NCI-H1930 (cell line): ENCODE data around the gene ELP1.
"Not testable (repeated sequence)": the region's sequence is repeated elsewhere in the genome, so short reads cannot be mapped to it uniquely, and the experiment has no call there.

Experiments
- DNase-seq, 2 experiments: peaks; one replicate each; lab custom pipeline; 2025; lab: John Stamatoyannopoulos, UW

The ELP1 gene

DNA sequence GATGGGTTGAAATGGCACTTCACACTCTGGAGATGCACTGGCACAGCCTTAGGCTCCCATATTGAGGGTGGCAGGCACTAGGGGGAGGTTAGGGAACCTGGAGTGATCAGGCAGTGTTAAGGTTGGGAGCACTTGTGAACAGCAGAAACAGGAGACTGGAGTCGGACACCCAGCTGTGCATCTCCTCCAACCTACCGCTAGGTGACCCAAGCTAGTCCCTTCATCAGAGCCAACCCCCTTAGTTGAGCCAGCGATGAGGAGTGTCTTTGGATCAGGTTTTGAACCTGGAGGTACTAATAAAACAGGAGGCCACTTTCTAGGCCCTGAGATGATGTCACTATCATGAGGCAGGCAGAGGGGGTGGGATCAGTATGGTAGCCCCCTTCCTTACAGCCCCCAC is 79.8 kb downstream of the ELP1 start:
- DNase-seq: no peak

DNA sequence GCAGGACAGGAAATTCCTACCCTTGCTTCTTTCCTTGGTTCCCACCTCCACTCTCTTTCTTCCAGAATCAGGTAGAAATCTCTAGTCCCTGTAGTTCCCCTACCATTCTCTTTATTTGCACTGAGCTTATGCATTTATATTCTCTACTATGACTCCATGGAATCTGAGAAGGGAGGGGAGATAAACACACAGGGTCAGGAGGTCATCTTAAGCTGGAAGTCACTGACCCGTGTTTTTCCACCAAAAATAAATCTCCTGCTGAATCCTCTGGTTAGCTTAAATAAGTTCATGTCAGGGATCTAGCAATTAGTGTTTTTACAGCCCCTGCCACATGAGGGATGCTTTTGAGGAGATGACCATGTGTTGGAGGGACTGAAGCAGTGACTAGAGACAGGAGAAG is 81.8 kb downstream of the ELP1 start:
- DNase-seq: no peak

DNA sequence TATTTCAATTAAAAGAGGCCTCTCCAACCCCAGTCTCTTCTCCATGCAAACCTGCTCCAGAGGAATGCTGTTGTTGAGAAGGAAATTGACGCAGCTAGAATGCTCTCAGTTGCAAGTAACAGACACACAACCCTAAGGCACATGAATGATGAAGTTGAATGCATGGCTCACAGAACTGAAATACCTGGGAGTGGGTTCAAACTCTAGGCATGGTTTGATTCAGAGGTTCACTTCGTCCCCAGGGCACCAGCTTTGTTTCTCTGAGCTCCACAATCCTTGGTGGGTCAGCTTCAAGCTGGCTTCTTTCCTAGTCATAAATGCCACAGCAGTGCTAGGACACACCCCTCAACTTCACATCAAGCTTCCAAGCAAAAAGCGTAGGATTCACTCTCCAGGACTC is 82.8 kb downstream of the ELP1 start:
- no peak for DNase-seq

DNA sequence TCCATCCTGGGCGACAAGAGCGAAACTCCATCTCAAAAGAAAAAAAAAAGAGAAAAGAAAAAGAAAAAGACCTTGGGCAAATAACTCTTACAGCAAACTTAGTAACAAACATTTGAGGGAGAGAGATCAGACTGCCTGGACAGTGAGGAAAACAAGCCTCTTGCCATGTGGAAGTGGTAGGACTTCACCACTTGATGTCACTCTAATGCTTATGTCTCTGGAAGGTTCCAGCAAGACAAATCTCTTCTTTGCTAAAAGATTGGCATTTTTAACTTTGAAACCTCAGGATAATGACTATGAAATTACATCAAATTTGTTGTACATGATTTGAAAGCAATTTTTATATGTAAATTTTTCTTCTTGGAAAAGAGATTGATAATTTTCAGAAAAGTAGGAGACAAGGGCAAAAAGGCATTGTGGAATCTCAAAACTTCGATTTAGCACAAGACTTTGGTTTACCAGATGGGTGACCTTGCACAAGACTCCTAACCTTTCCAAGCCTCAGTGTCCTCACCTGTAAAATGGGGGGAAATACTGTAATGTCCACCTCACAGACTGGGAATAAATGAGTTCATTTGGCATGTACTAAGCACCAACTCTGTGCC is 83.5 kb downstream of the ELP1 start:
- no peak for DNase-seq

DNA sequence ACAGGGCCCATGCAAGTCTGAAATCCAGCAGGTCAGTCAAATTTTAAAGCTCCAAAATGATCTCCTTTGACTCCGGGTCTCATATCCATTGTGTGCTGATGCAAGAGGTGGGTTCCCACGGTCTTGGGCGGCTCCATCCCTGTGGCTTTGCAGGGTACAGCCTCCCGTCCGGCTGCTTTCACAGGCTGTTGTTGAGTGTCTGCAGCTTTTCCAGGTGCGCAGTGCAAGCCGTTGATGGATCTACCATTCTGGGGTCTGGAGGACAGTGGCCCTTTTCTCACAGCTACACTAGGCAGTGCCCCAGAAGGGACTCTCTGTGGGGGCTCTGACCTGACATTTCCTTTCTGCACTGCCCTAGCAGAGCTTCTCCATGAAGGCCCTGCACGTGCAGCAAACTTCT is 85.6 kb downstream of the ELP1 start:
- not testable (repeated sequence) for DNase-seq

DNA sequence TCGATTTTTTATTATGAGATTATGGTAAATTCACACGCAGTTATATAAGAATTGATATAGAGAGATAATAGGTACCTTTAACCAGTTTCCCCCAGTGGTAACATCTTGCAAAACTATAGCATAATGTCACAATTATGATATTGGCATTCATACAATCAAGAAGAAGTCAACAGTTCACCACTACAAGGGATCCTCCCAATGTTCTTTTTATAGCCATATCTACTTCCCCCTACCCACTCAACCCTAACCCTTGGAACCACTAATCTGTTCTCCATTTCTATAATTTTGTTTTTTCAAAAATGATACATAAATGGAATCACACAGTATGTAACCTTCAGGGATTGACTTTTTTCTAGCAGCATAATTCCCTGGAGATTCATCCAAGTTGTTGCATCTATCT is 88.0 kb downstream of the ELP1 start:
- no peak for DNase-seq

DNA sequence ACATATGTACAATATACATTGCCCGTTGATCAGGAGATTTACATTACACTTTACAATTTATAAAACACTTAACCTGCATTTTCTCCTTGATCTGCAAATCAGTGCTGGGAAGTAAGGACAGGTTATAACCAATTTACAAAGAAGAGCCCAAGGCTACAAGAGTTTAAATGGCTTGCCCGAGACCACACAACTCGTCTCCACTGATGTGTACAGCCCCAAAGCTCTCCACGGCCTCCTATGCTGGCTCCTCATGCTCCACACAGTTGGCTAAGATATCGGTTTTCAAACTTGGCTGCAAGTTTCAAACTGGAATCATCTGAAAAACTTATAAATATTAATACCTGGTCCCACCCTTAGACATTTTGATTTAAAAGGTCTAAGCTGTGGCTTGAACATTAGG is 88.4 kb downstream of the ELP1 start:
- no peak for DNase-seq

DNA sequence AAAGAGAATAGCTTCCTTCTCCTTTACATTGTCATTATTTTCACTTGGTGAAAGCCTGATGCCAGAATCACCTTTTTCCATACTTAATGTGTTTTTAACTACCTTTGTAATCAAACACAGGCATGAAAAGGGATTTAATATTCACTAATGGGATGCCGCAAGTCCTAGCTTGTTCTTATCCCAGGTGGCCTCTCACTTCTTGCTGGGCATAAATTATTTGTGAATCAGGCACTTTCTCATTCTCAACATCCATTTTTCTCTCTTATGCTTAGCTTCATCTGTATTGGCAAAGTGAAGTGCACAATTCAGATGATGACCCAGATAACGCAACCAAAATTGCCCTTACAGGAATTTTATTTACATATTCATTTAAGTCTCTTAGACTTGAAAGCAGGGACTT is 89.1 kb downstream of the ELP1 start:
- DNase-seq: peak; percentile 88 to 92

DNA sequence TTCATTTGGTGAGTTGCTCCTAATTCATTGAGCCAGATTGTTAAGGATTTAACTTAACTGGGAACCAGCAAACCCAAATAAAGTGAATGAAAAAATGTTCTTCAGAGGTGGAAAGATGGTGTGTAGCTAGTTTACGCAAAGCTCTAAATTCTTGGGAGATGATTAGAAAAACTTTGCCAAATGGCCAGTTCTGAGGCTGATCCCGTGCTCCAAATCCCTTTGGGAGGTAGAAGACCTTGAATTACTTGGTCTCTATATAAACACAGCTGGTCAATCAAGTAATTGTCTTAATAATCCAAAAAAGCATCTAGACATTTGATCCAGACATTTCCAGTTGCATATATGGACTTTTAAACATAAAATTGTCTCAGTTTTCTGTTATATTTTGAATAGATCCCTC is 89.5 kb downstream of the ELP1 start:
- peak; percentile 73 to 87 for DNase-seq

DNA sequence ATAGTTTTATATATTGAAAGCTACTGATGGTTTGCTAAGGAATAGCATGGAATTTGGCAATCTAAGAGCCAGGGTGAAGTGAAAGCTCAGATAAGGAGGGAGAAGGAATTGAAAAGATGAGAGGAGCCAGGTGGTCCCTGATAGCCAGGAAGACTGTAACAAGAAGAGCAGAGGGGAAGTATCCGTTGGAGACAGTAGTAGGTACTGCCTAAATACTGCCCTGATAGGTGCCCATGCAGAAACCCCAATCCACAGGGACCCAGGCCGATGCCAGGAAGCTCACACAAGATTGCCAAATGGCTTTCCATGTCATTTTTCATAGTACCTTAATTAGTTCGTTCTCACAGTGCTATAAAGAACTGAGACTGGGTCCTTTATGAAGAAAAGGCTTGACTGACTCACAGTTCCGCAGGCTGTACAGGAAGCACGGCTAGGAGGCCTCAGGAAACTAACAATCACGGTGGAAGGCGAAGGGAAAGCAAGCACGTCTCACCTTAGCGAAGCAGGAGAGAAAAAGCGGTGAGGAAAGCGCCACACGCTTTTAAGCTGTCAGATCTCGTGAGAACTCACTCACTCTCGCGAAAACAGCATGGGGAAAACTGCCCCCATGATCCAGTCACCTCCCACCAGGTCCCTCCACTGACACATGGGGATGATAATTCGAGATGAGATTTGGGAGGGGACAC is 91.2 kb downstream of the ELP1 start:
- DNase-seq: no peak

DNA sequence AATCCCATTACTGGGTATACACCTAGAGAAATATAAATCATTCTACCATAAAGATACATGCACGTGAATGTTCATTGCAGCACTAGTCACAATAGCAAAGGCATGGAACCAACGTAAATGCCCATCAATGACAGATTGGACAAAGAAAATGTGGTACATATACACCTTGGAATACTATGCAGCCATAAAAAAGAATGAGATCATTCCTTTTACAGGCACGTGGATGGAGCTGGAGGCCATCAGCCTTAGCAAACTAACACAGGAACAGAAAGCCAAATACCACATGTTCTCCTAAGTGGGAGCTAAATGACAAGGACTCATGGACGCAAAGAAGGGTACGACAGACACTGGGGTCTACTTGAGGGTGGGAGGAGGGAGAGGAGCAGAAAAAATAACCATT is 94.4 kb downstream of the ELP1 start:
- DNase-seq: not testable (repeated sequence)

DNA sequence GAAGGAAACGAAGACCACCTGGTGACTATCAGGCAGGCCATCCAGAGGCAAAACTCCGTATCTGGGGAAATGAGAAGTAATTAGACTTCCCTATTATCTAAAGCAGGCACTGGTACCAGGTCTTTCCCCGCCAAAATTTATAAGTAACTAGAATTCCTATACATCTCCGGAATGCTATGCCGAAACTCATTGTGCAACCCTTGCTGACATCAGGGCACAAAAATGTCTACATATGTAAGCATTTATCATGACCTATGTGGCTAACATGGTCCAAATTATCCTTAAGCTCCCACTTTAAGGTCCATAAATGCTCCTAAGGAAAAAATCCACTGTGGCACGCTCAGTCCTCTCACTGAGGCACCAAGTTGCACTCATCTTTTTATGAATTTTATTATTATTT is 95.9 kb downstream of the ELP1 start:
- no peak for DNase-seq

DNA sequence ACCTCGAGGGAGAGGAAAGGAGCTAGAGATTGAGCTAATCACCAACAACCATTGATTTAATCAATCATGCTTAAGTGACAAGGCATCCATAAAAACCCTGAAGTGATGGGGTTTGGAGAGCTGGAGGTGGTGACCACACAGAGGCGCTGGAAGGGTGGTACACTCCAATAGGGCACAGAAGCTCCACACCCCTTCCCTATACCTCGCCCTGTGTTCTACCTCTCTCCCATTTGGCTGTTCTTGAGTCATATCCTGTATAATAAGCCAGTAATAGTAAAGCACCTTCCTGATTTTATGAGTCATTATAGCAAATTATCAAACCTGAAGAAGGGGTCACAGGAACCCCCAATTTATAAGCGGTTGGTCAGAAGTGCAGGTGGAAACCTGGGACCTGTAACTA is 96.4 kb downstream of the ELP1 start:
- DNase-seq: no peak

DNA sequence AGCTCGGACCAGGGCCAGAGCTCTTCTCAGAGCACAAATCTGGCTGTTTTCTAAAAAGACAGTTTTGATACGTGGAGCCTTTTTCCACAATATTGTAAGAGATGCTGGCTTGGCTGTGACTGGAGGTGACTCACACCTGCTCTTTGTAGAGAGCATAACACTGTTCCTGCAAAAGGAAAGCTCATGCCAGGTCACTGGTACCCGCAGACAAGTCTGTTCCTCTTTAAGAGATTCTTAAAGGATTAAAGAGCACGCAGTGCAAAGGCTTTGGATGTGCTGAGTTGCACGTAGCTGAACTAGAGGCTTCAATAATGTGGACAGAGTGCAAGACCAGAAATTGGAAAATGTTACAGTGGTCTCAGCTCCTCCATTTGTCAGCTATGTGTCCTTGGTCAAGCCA is 97.1 kb downstream of the ELP1 start:
- DNase-seq: no peak

DNA sequence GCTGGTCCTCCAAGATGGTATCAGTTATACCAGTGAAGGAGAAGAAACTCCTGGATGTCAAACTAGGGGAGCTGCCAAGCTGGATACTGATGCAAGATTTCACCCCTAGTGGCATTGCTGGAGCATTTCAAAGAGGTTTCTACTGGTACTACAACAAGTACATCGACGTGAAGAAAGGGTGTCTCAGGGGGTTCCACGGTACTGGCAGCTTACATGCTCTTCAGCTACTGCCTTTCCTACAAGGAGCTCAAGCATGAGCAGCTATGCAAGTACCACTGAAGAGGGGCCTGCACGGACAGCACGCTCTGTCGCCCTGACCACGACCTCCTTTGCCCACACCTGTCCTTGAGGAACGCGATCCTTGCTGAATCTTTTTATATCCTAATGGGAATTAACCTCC is 97.6 kb downstream of the ELP1 start:
- no peak for DNase-seq

DNA sequence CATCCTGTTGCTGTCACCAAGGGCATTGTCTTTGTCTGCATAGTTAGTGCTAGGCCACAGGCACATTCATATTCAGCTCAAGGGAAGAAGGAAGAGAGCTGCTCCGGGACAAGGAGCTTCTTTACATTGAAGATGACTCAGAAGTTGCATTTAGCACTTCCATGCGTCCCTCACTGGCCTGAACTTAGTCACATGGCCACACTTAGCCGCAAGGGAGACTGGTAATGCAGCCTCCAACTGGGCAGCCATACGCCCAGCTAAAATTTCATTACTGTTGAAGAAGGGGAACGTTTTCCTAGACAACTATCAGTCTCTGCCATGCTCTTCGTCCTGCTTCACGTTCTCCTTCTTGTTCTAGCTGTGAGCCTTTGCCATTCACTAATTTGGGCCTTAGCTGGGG is 98.1 kb downstream of the ELP1 start:
- no peak for DNase-seq

DNA sequence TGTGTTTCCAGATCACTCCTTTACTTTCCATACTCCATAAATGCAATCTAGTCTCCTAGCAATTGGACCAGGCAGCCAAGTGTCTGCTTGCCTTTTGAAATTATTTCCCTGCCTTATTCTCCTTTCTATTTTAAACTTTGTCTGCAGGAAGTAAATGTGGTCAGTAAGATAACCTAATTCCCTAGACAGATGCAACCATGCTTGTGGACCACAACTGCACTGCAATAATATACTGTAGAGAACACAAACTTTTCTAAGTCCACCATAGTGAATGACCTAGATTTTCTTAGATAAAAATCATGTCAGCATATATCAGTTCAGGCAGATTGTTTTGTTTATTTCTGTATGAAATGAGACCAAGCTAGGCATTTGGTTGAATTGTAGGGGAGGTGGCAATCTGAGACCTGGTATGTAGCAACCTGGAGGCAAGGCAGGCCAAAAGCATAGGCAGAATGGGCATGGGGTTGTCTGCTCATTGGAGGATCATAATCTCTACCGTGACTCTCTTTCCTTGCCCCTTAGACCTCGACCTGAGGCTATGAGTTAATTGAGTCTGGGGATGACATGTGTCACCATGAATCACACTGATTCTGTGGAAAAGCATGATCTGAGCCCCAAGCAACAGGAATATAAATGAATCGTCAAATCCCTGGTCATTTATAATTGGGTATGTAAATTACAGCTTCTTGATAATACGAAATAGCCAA is 98.8 kb downstream of the ELP1 start:
- no peak for DNase-seq

DNA sequence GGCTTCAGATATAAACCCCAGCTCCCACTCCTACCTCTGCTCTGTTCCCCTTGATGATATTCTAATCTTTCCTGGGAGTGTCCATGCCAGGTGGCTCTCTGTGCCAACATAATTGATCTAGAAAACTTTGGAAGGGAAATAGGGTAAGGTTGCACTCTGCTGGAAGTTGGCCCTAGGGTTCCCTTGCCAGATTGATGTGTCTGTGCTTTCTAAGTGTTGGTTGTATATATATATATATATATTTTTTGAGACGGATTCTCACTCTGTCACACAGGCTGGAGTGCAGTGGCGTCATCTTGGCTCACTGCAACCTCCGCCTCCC is 101.8 kb downstream of the ELP1 start:
- DNase-seq: no peak

DNA sequence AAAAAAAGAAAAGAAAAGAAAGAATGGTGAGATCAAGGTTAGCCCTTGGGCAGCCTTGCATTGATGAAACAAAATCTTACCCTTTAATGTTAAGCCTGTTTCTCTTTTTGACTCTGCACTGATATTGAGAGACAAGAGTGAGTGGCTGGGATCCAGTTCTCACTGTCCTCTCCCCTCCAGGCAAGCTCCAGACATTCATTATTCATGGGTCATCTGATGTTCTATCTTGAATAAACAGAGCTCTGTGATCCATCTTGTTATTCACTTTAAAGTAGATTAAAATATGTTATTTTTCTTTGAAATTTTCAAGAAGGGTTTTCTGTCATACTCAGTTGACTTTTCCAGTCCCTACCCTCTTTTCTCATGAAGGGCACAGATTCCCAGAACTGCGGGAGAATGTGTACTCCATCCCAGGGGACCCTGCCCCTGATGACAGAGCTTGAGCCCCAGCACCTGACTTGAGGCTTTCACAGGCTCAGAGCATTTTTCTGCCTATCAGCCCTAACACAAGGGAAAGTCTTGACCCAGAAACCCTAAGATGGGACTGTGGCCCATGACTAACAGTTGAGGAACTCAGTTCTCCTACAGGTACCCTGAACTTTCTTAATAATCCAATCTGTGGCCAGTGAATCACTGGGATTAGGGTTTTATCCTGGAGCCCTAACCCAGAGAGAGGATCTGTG is 102.3 kb downstream of the ELP1 start:
- no peak for DNase-seq

DNA sequence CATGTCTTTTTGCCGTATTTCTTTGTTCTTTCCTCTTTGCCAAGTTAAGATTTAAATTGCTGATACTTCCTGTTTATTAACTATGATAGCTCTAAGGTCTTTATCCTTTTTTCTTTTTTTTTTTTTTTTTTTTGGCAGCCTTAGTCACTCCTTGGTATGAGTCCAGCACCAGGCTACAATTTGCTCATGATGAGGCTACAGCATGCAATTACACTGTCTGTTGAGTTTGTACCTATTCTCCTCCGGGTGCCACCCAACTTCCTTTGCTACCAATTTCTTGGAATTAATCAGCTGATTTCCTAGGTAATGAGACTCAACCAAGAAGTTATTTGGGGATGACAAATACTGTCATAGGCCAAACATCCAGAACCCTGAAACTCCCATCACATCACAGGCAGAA is 103.7 kb downstream of the ELP1 start:
- DNase-seq: no peak

DNA sequence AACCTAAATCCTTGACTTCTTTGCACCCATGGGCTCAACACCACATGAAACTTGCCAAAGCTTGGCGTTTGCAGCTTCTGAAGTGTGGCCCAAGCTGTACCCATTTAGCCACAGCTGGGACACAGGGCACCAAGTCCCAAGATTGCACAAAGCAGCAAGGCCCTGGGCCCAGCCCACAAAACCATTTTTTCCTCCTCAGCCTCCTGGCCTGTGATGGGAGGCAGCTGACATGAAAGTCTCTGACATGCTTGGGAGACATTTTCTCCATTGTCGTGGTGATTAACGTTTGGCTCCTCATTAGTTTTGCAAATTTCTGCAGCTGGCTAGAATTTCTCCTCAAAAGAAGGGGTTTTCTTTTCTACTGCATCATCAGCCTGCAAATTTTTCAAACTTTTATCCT is 110.1 kb downstream of the ELP1 start:
- no peak for DNase-seq
